GM12878 (cell line): ENCODE data around the gene SPTBN1. TPM values are rescaled to one million over a fixed set of nuclear protein-coding genes. Genes with fewer than 3 reads are reported as not detected.

Experiments
- ATF2 ChIP-seq: IDR thresholded peaks from 2 replicates; pipeline ENCODE4 v1.6.1; 2012; ENCODE audit warnings: low read length, inconsistent platforms
- ATF7 ChIP-seq: fragments of 450-650 bp; IDR thresholded peaks from 2 replicates; pipeline ENCODE4 v1.6.1; 2016; ENCODE audit warnings: low read depth, mild to moderate bottlenecking
- BRCA1 ChIP-seq: IDR thresholded peaks from 2 replicates; pipeline ENCODE4 v1.6.1; 2011; ENCODE audit warnings: low read depth, low read length, improper control_type of control experiment
- CBFB ChIP-seq: IDR thresholded peaks from 2 replicates; pipeline ENCODE4 v1.6.1; 2016; ENCODE audit warnings: antibody characterized with exemption, low read depth
- CEBPB ChIP-seq, 2 experiments: fragments of 150-350 bp in 1 of 2; IDR thresholded peaks; 2 replicates each; pipeline ENCODE4 v1.6.1; 2012 to 2014; ENCODE audit warnings: low read depth in 2 of 2, low read length in 2 of 2, borderline replicate concordance in 1 of 2, inconsistent platforms in 1 of 2
- CHD4 ChIP-seq: fragments of 200-600 bp; sonication (generic); IDR thresholded peaks from 2 replicates; pipeline ENCODE4 v1.6.1; 2016; ENCODE audit warnings: mild to moderate bottlenecking
- CTCF ChIP-seq, 3 experiments: IDR thresholded peaks in 2 of 3; conservative IDR thresholded peaks in 1 of 3; 2 replicates each; pipeline ENCODE4 v1.5.1; 2011; ENCODE audit warnings: low read depth in 3 of 3, low read length in 3 of 3, mild to moderate bottlenecking in 3 of 3, control low read depth in 2 of 3, moderate library complexity in 2 of 3, inconsistent platforms in 1 of 3, mixed read lengths in 1 of 3; ENCODE audit not compliant: control insufficient read depth in 2 of 3, insufficient read depth in 1 of 3; ENCODE audit errors: extremely low read depth in 1 of 3
- ESRRA ChIP-seq: IDR thresholded peaks from 2 replicates; pipeline ENCODE4 v1.6.1; 2012; ENCODE audit warnings: mild to moderate bottlenecking, low read length, improper control_type of control experiment
- EZH2 ChIP-seq: IDR thresholded peaks from 2 replicates; pipeline ENCODE4 v1.6.1; 2012; ENCODE audit warnings: low read depth, mild to moderate bottlenecking, control low read depth, inconsistent platforms, low read length, borderline replicate concordance; ENCODE audit not compliant: control insufficient read depth
- FOS ChIP-seq: IDR thresholded peaks from 3 replicates; pipeline ENCODE4 v1.6.1; 2011; ENCODE audit warnings: borderline replicate concordance; ENCODE audit not compliant: insufficient read length; ENCODE audit errors: extremely low read depth
- HDGF ChIP-seq: fragments of 450-650 bp; IDR thresholded peaks from 2 replicates; pipeline ENCODE4 v1.6.1; 2016; ENCODE audit warnings: antibody characterized with exemption
- JUNB ChIP-seq: IDR thresholded peaks from 2 replicates; pipeline ENCODE4 v1.6.1; 2016; ENCODE audit warnings: antibody characterized with exemption, mild to moderate bottlenecking
- JUND ChIP-seq: IDR thresholded peaks from 2 replicates; pipeline ENCODE4 v1.6.1; 2012; ENCODE audit warnings: low read depth, mild to moderate bottlenecking, low read length, improper control_type of control experiment, moderate library complexity
- KAT2A ChIP-seq: conservative IDR thresholded peaks from 2 replicates; pipeline ENCODE4 v1.6.1; 2011; ENCODE audit warnings: low read depth, low read length; ENCODE audit not compliant: control insufficient read depth
- MEF2B ChIP-seq: fragments of 450-650 bp; IDR thresholded peaks from 2 replicates; pipeline ENCODE4 v1.6.1; 2018; ENCODE audit warnings: mild to moderate bottlenecking, moderate library complexity; ENCODE audit not compliant: partially characterized antibody, poor library complexity, severe bottlenecking
- NFYA ChIP-seq: IDR thresholded peaks from 2 replicates; pipeline ENCODE4 v1.6.1; 2011; ENCODE audit warnings: low read depth, mild to moderate bottlenecking, low read length, improper control_type of control experiment, borderline replicate concordance
- NR2C1 ChIP-seq: fragments of 450-650 bp; IDR thresholded peaks from 2 replicates; pipeline ENCODE4 v1.6.1; 2017; ENCODE audit warnings: antibody characterized with exemption, mild to moderate bottlenecking, moderate library complexity
- RAD51 ChIP-seq: fragments of 450-650 bp; IDR thresholded peaks from 2 replicates; pipeline ENCODE4 v1.6.1; 2016; ENCODE audit warnings: moderate library complexity, mild to moderate bottlenecking, inconsistent platforms
- REST ChIP-seq: IDR thresholded peaks from 2 replicates; pipeline ENCODE4 v1.6.1; 2012; ENCODE audit warnings: mild to moderate bottlenecking, low read depth, low read length
- SIN3A ChIP-seq: IDR thresholded peaks from 2 replicates; pipeline ENCODE4 v1.6.1; 2012; ENCODE audit warnings: low read depth, low read length, improper control_type of control experiment
- SMAD1 ChIP-seq: fragments of 450-650 bp; IDR thresholded peaks from 2 replicates; pipeline ENCODE4 v1.6.1; 2018; ENCODE audit warnings: mild to moderate bottlenecking, low read depth; ENCODE audit not compliant: partially characterized antibody
- SMAD5 ChIP-seq: IDR thresholded peaks from 2 replicates; pipeline ENCODE4 v1.6.1; 2016; ENCODE audit warnings: antibody characterized with exemption, low read depth
- SP1 ChIP-seq: IDR thresholded peaks from one replicate; pipeline ENCODE4 v1.6.1; 2011; ENCODE audit warnings: low read depth, low read length
- STAT3 ChIP-seq: IDR thresholded peaks from 2 replicates; pipeline ENCODE4 v1.6.1; 2011; ENCODE audit warnings: low read depth, low read length, improper control_type of control experiment
- TARDBP ChIP-seq: IDR thresholded peaks from 2 replicates; pipeline ENCODE4 v1.6.1; 2016; ENCODE audit warnings: borderline replicate concordance
- TCF12 ChIP-seq: IDR thresholded peaks from 2 replicates; pipeline ENCODE4 v1.6.1; 2011; ENCODE audit warnings: low read depth, mild to moderate bottlenecking, low read length
- polyA plus RNA-seq, 11 experiments: library from polyadenylated mRNA; depleted of rRNA in 4 of 11; unstranded in 6 of 11; stranded (reverse) in 5 of 11; fragments of >200 nt; fragmentation: Nextera tagmentation in 4 of 11; fragmentation: Illumina TruSeq in 1 of 11; extraction: Ambion mirVana in 4 of 11; extraction: Trizol in 1 of 11; gene quantifications; 1 replicate in 1 of 11; 2 replicates in 10 of 11; pipeline versions ENCODE4 v1.2.1 to v1.2.3, GENCODE V29; 2011 to 2016; ENCODE audit warnings: inconsistent platforms in 2 of 11, missing spikeins in 2 of 11, low read depth in 1 of 11
- total RNA-seq, 4 experiments: library from RNA; depleted of rRNA in 3 of 4; stranded (reverse); fragments of >200 nt in 3 of 4; fragmentation: Illumina TruSeq in 1 of 4; extraction: Trizol in 1 of 4; gene quantifications; 2 replicates each; pipeline versions ENCODE4 v1.2.1 to v1.2.3, GENCODE V29; 2013 to 2021

SPTBN1 gene
- total and polyA plus RNA-seq, 10 of the 15 experiments (the other 5 are each of a cell fraction or from before 2014, with no cell fraction given), result 20.6 to 154 (median 76.7) TPM

DNA sequence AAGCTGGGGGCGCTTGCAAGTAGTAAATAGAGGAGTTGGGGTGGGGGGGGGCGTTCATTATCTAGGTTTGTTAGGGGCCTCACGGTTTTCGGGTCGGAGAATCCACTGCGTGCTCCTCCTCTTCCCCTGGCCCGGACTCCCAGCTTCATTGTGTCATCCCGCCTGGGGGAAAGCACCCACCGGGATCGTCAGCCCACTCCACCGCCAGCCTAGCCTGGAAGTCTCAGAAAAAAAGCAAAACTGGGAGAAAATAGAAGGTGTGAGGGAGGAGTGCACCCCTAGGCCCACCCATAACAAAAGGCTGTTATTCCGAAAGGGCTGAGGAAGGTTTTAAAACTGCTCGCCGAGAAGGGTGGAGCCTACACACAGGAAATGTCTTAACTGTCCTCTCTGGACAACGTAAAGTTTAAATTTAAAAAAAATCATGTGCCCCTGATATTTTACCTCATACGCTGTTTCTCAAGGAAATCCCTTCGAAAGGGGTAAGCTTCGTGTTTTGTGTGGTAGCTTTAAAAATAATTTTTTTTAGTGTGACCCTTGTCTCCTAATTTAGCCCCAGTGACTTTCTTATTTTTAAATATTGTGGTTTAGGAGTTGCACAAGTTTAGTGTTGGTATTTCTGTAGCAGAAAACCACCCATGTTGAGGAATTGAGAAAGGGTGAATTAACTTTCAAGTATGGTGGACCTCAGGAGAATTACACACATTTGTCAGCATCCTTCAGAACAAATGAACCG, 104.2 kb downstream of the SPTBN1 start (continued):
- TF ChIP-seq CEBPB (IDR thresholded peaks at IDR 0.05; ENCODE audit: borderline replicate concordance in 1 of 2, low read depth in 2 of 2, low read length in 2 of 2) (peak; percentile 47 to 71; a peak in 2 of 4 replicates), SIN3A (no peak; the same call in 1 of the 2 replicates), STAT3 (0 out of 2 replicates have a peak, but pooled peaks have one; percentile 29), REST (no peak), TARDBP (no peak), CHD4 (no peak), CBFB (peak; percentile 67; the same call in 1 of the 2 replicates), SMAD5 (peak; percentile 83), TCF12 (no peak), JUND (no peak), KAT2A (no peak), SMAD1 (peak; percentile 88), ATF7 (peak; percentile 87), BRCA1 (no peak), ATF2 (peak; percentile 93), RAD51 (peak; percentile 88), ESRRA (no peak), NR2C1 (no peak; the same call in 1 of the 2 replicates), CTCF (IDR thresholded peaks at IDR 0.05 in 2 of 3, conservative IDR thresholded peaks at IDR 0.05 in 1 of 3; ENCODE audit: control insufficient read depth in 2 of 3, extremely low read depth in 1 of 3, insufficient read depth in 1 of 3, low read depth in 3 of 3, low read length in 3 of 3) (no peak), SP1 (peak; percentile 45), JUNB (peak; percentile 52), EZH2 (no peak), HDGF (no peak), NFYA (no peak), MEF2B (peak; percentile 92), FOS (no peak)
